RCC 7860 (cell line): Measurements from ENCODE around the gene TBX4.
"Not testable (repeated sequence)": the region's sequence is repeated elsewhere in the genome, so short reads cannot be mapped to it uniquely, and the experiment has no call there.

ENCODE experiments used
- DNase-seq: peaks from one replicate; pipeline ENCODE4 v3.0.0-alpha.2; 2015; ENCODE audit warnings: low spot score
- FAIRE-seq: peaks from 2 replicates; lab custom pipeline; 2012; peaks lifted over from hg19 to GRCh38; lab: Jason Lieb, UNC

The TBX4 gene

GRCh38 chr17:61519139-61519538 lies 66.9 kb downstream of the TBX4 start:
- no peak for FAIRE-seq
- no peak for DNase-seq

GRCh38 chr17:61519754-61520440 lies 67.7 kb downstream of the TBX4 start:
- FAIRE-seq, result no peak
- DNase-seq, result no peak

GRCh38 chr17:61520897-61521296 lies 68.7 kb downstream of the TBX4 start:
- DNase-seq, result no peak
- no peak for FAIRE-seq

- FAIRE-seq (no peak), DNase-seq (no peak)
Measured at GRCh38 chr17:61522088-61522487, 69.9 kb downstream of the TBX4 start.

- DNase-seq (no peak), FAIRE-seq (no peak)
Measured at GRCh38 chr17:61524319-61524718, 72.1 kb downstream of the TBX4 start.

- not testable (repeated sequence) for DNase-seq, FAIRE-seq
Measured at GRCh38 chr17:61527441-61527840, 75.2 kb downstream of the TBX4 start.

- FAIRE-seq (no peak), DNase-seq (no peak)
Measured at GRCh38 chr17:61528171-61528570, 75.9 kb downstream of the TBX4 start.

- DNase-seq (no peak), FAIRE-seq (no peak)
Measured at GRCh38 chr17:61531223-61531622, 79.0 kb downstream of the TBX4 start.

- FAIRE-seq, result no peak
- no peak for DNase-seq
Measured at GRCh38 chr17:61532826-61533225, 80.6 kb downstream of the TBX4 start.

GRCh38 chr17:61533797-61534196 lies 81.6 kb downstream of the TBX4 start:
- FAIRE-seq, result no peak
- DNase-seq, result no peak

GRCh38 chr17:61534414-61534813 lies 82.2 kb downstream of the TBX4 start:
- no peak for FAIRE-seq

More at GRCh38 chr17:61534414-61534813, 82.2 kb downstream of the TBX4 start:
- DNase-seq, result no peak
